Neuronal stem cell (in vitro differentiated cells): ENCODE measurements around the gene SERINC3.
A peak's percentile ranks its signal among the peaks of the same experiment; 100 is the strongest.

Experiments used
- DNase-seq: peaks from one replicate; pipeline ENCODE4 v3.0.0-alpha.2; 2013; ENCODE audit warnings: low spot score
- H2AFZ ChIP-seq: one replicate; pipeline ENCODE4 v1.6.1; 2013; ENCODE audit warnings: mild to moderate bottlenecking, low read length, inconsistent platforms
- H2AK5ac ChIP-seq: 2 replicates; pipeline ENCODE4 v1.6.1; 2013; ENCODE audit warnings: low read depth, mild to moderate bottlenecking, inconsistent platforms, low read length, moderate library complexity, mixed read lengths
- H2BK120ac ChIP-seq: 2 replicates; pipeline ENCODE4 v1.6.1; 2013; ENCODE audit warnings: low read depth, mild to moderate bottlenecking, inconsistent platforms, low read length, moderate library complexity, mixed read lengths
- H2BK12ac ChIP-seq: one replicate; pipeline ENCODE4 v1.6.1; 2013; ENCODE audit warnings: low read length, inconsistent platforms
- H2BK15ac ChIP-seq: 2 replicates; pipeline ENCODE4 v1.6.1; 2013; ENCODE audit warnings: mild to moderate bottlenecking, low read length, inconsistent platforms, mixed read lengths
- H2BK5ac ChIP-seq: one replicate; pipeline ENCODE4 v1.6.1; 2013; ENCODE audit warnings: inconsistent platforms, mild to moderate bottlenecking, low read length, moderate library complexity
- H3K14ac ChIP-seq: one replicate; pipeline ENCODE4 v1.6.1; 2013; ENCODE audit warnings: low read length, inconsistent platforms
- H3K18ac ChIP-seq: 2 replicates; pipeline ENCODE4 v1.6.1; 2013; ENCODE audit warnings: low read length, inconsistent platforms
- H3K23ac ChIP-seq: 2 replicates; pipeline ENCODE4 v1.6.1; 2013; ENCODE audit warnings: low read depth, mild to moderate bottlenecking, mixed read lengths, low read length, inconsistent platforms; ENCODE audit not compliant: poor library complexity
- H3K27ac ChIP-seq: replicated peaks from 3 replicates; pipeline ENCODE4 v1.5.1; 2013; ENCODE audit warnings: low read length, inconsistent platforms
- H3K27me3 ChIP-seq, 3 experiments: 2 replicates each; pipeline ENCODE4 v1.6.1; 2013; ENCODE audit warnings: low read length in 3 of 3, mild to moderate bottlenecking in 2 of 3, inconsistent platforms in 1 of 3, low read depth in 1 of 3, mixed read lengths in 1 of 3, moderate library complexity in 1 of 3; ENCODE audit not compliant: control insufficient read depth in 3 of 3, insufficient read depth in 3 of 3
- H3K36me3 ChIP-seq, 2 donors: replicated peaks in 1 of 2; 2 replicates each; pipeline ENCODE4 v1.6.1; 2013; ENCODE audit warnings: low read length in 2 of 2; ENCODE audit not compliant: control insufficient read depth in 2 of 2, insufficient read depth in 2 of 2
- H3K4ac ChIP-seq: 2 replicates; pipeline ENCODE4 v1.6.1; 2013; ENCODE audit warnings: inconsistent platforms, mild to moderate bottlenecking, low read length, moderate library complexity
- H3K4me1 ChIP-seq, 2 donors: 1 replicate in 1 of 2; 2 replicates in 1 of 2; pipeline ENCODE4 v1.6.1; 2013; ENCODE audit warnings: low read length in 2 of 2, low read depth in 1 of 2; ENCODE audit not compliant: control insufficient read depth in 2 of 2, insufficient read depth in 1 of 2
- H3K4me2 ChIP-seq: one replicate; pipeline ENCODE4 v1.6.1; 2013; ENCODE audit warnings: mild to moderate bottlenecking, low read length, inconsistent platforms; ENCODE audit not compliant: insufficient read depth, poor library complexity, severe bottlenecking
- H3K4me3 ChIP-seq, 2 donors: 2 replicates each; pipeline ENCODE4 v1.5.1; 2013; ENCODE audit warnings: low read length in 2 of 2, mild to moderate bottlenecking in 2 of 2, inconsistent platforms in 1 of 2, moderate library complexity in 1 of 2
- H3K79me1 ChIP-seq: one replicate; pipeline ENCODE4 v1.6.1; 2013; ENCODE audit warnings: low read depth, mild to moderate bottlenecking, inconsistent platforms, low read length, moderate library complexity
- H3K9ac ChIP-seq: one replicate; pipeline ENCODE4 v1.6.1; 2013; ENCODE audit warnings: mild to moderate bottlenecking, low read depth, low read length, inconsistent platforms; ENCODE audit not compliant: poor library complexity
- H3K9me3 ChIP-seq, 2 donors: replicated peaks in 1 of 2; 2 replicates each; pipeline versions ENCODE3 to v1.6.1; 2013; ENCODE audit warnings: low read length in 2 of 2, mild to moderate bottlenecking in 2 of 2, inconsistent platforms in 1 of 2, low read depth in 1 of 2, mixed read lengths in 1 of 2, moderate library complexity in 1 of 2; ENCODE audit not compliant: control insufficient read depth in 2 of 2, insufficient read depth in 1 of 2
- H4K8ac ChIP-seq: one replicate; pipeline ENCODE4 v1.6.1; 2013; ENCODE audit warnings: low read depth, mild to moderate bottlenecking, inconsistent platforms, low read length, moderate library complexity
- H4K91ac ChIP-seq: one replicate; pipeline ENCODE4 v1.6.1; 2013; ENCODE audit warnings: low read length, low read depth, mild to moderate bottlenecking, inconsistent platforms; ENCODE audit not compliant: poor library complexity
- WGBS, 2 donors: extraction: QIAGEN DNeasy Blood & Tissue Kit; methylation state at CpG; one replicate each; pipeline ENCODE4 v1.1.7; 2013; ENCODE audit warnings: missing lambda C conversion rate in 2 of 2, mixed read lengths in 1 of 2; ENCODE audit not compliant: insufficient read length in 2 of 2, insufficient replicate concordance in 1 of 2; ENCODE audit errors: extremely low coverage in 2 of 2; 5-methylcytosine and 5-hydroxymethylcytosine counted together

SERINC3 gene

GRCh38 chr20:44522841-44523240, 971 bp upstream of the SERINC3 start:
- H3K4me3 ChIP-seq = no peak overlapping the region
- no peak overlapping the region for H2BK5ac ChIP-seq
- H3K23ac ChIP-seq = no peak overlapping the region
- H4K91ac ChIP-seq = no peak overlapping the region
- H3K9ac ChIP-seq = no peak overlapping the region
- H3K9me3 ChIP-seq = no peaks in the 10 kb centered on the region
- H3K4me2 ChIP-seq = no peak overlapping the region
- no peak overlapping the region for H2BK12ac ChIP-seq
- no peak overlapping the region for H3K27ac ChIP-seq
- H4K8ac ChIP-seq = no peak overlapping the region
- peaks cover 2% of the 10 kb centered on the region for H3K79me1 ChIP-seq
- DNase-seq = no peak
- peaks cover 7 to 14% of the 10 kb centered on the region in 2 donors for H3K4me1 ChIP-seq
- H2AK5ac ChIP-seq = no peak overlapping the region
- H2BK120ac ChIP-seq = no peak overlapping the region
- H3K18ac ChIP-seq = no peak overlapping the region
- H3K14ac ChIP-seq = no peak overlapping the region
- no peaks in the 10 kb centered on the region for H3K27me3 ChIP-seq
- no peak overlapping the region for H3K4ac ChIP-seq
- peaks cover 0 to 2% of the 10 kb centered on the region in 2 donors for H3K36me3 ChIP-seq
- peak overlapping the region; percentile 93 for H2AFZ ChIP-seq
- no peak overlapping the region for H2BK15ac ChIP-seq
- no CpG with 5 or more reads among the region's 1 CpG for WGBS, 2 donors

- H3K9ac ChIP-seq = no peak overlapping the region
- H3K79me1 ChIP-seq = peaks cover 2% of the 10 kb centered on the region
- H3K4me3 ChIP-seq = peak overlapping the region; percentile 44 to 89
- H3K27me3 ChIP-seq = no peaks in the 10 kb centered on the region
- peaks cover 0 to 2% of the 10 kb centered on the region in 2 donors for H3K36me3 ChIP-seq
- H3K23ac ChIP-seq = no peak overlapping the region
- no peak overlapping the region for H2AFZ ChIP-seq
- no peak overlapping the region for H2BK12ac ChIP-seq
- H3K9me3 ChIP-seq = no peaks in the 10 kb centered on the region
- no peak overlapping the region for H3K4me2 ChIP-seq
- H4K91ac ChIP-seq = no peak overlapping the region
- no CpG with 5 or more reads among the region's 3 CpGs for WGBS, 2 donors
- no peak overlapping the region for H3K27ac ChIP-seq
- no peak overlapping the region for H4K8ac ChIP-seq
- peaks cover 9 to 14% of the 10 kb centered on the region in 2 donors for H3K4me1 ChIP-seq
- no peak overlapping the region for H2BK120ac ChIP-seq
- no peak overlapping the region for H2BK15ac ChIP-seq
- no peak overlapping the region for H2BK5ac ChIP-seq
- no peak for DNase-seq
- H3K14ac ChIP-seq = no peak overlapping the region
- no peak overlapping the region for H2AK5ac ChIP-seq
- H3K18ac ChIP-seq = no peak overlapping the region
- H3K4ac ChIP-seq = no peak overlapping the region
These were observed 989 bp downstream of the SERINC3 start for GRCh38 chr20:44520881-44521280.

DNA sequence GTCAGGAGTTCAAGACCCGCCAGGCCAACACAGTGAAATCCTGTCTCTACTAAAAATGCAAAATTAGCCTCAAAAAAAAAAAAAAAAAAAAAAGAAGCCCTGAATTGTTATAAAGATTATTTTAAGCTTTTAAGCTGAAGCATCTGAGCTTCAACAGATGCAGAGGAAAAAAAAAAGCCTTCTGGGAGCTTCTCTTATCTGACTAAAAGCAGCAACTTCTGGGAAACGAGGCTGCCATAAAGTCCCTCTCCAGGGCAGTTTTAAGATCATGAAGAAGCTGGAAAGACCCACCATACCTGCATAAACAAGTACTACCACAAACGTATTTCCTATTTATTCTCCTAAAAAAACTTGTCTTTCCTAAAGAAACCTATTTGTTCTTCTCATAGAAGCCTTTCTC, 3.6 kb downstream of the SERINC3 start:
- Histone ChIP-seq H3K9me3 (no peaks in the 10 kb centered on the region), H2BK12ac (no peak overlapping the region), H3K14ac (no peak overlapping the region), H4K91ac (no peak overlapping the region), H2AFZ (no peak overlapping the region), H3K4me1 (peaks cover 6 to 14% of the 10 kb centered on the region in 2 donors), H2AK5ac (no peak overlapping the region), H3K27ac (no peak overlapping the region), H3K4me2 (no peak overlapping the region), H3K36me3 (peaks cover 0 to 9% of the 10 kb centered on the region in 2 donors), H3K79me1 (peaks cover 2% of the 10 kb centered on the region), H2BK15ac (no peak overlapping the region), H4K8ac (no peak overlapping the region), H3K4me3 (no peak overlapping the region), H3K4ac (no peak overlapping the region), H2BK120ac (no peak overlapping the region), H3K18ac (no peak overlapping the region), H3K27me3 (no peaks in the 10 kb centered on the region), H3K9ac (no peak overlapping the region), H3K23ac (no peak overlapping the region), H2BK5ac (no peak overlapping the region)
- no peak for DNase-seq
- 100% methylated on average over 1 of the region's 3 CpGs for WGBS, 2 donors

DNA sequence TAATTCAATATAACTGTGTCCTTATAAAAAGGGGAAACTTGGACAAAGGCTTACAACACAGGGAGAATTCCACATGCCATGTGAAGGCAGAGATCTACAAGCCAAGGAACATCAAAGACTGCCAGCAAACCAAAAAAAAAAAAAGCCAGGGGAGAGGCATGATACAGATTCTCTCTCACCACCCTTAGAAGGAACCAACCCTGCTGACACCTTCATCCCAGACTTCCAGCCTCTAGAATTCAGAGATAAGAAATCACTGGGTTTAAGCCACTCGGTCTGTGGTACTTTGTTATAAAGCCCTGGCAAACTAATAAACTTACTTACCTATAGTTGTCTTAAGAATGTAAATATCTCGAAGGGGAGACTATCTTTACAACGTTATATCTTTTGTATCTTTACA, 4.4 kb downstream of the SERINC3 start:
- Histone ChIP-seq H3K79me1 (peaks cover 2% of the 10 kb centered on the region), H3K4me1 (peaks cover 6 to 12% of the 10 kb centered on the region in 2 donors), H4K91ac (no peak overlapping the region), H2BK5ac (no peak overlapping the region), H3K4ac (no peak overlapping the region), H2BK15ac (no peak overlapping the region), H3K36me3 (peaks cover 0 to 15% of the 10 kb centered on the region in 2 donors), H3K9ac (no peak overlapping the region), H3K27ac (no peak overlapping the region), H3K4me3 (no peak overlapping the region), H3K18ac (no peak overlapping the region), H3K4me2 (no peak overlapping the region), H2BK120ac (no peak overlapping the region), H2AFZ (no peak overlapping the region), H2BK12ac (no peak overlapping the region), H4K8ac (no peak overlapping the region), H3K23ac (no peak overlapping the region), H3K27me3 (no peaks in the 10 kb centered on the region), H3K9me3 (no peaks in the 10 kb centered on the region), H2AK5ac (no peak overlapping the region), H3K14ac (no peak overlapping the region)
- no peak for DNase-seq
- no CpG with 5 or more reads among the region's 3 CpGs for WGBS, 2 donors
